ENCODE measurements around the gene CLK4. TPM values are rescaled to one million over a fixed set of nuclear protein-coding genes. Genes with fewer than 3 reads are reported as not detected.
"Not testable (repeated sequence)": the region's sequence is repeated elsewhere in the genome, so short reads cannot be mapped to it uniquely, and the experiment has no call there.

Gene CLK4
- total RNA-seq, 4 donors from 2014 or later, result 33.5 to 59.0 (median 41.5) TPM

DNA sequence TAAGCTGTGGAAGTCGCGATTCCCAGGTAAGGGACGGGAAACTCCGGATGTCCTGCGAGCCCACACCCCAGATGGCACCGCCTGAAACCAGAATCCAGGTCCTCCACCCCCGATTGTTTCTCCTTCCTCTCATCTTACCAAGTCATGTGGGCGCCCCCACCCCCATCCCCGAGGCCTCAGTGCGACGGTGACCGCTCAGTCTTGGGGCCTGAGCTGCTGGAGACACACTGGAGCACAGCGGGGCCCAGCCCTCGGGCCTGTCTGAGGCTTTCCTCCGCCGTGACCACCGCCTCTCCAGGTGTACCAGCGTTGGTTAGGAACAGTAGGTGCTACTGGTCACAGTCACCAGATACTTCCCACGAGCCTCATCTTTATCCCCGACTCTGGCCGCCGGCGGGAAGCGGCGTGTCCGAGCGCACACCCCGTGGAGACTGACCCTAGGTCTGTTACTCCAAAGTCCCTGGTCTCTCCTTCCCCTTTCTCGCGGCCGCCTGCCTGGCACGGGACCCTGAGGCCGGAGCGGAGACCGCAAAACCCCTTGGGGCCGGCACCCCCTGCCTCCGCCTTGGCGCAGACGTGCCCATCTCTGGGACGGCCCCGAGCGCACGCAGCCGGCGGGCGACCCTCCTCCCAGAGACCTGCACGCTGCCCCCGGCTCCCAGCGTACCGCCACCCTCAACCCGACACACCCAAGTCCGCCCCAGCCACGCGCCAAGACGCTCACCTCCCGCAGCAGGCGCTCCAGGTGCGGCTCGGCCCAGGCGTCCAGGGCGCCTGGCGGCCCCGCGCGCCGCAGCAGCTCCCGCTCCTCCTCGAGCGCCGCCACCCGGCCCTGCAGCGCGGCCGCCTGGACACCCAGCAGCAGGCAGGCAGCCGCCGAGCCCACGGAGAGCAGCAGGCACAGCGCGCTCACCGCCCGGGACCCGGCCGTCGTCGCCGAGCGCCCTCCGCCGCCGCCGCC lies 37.4 kb downstream of the CLK4 start:
- DNase-seq, result no peak
- H3K27me3 ChIP-seq, result peaks cover 0 to 6% of the 10 kb centered on the region in 2 donors
- peak overlapping the region in 2 of 4 donors; percentile 19 to 46 for H3K27ac ChIP-seq
- TF ChIP-seq, protein P1, sequence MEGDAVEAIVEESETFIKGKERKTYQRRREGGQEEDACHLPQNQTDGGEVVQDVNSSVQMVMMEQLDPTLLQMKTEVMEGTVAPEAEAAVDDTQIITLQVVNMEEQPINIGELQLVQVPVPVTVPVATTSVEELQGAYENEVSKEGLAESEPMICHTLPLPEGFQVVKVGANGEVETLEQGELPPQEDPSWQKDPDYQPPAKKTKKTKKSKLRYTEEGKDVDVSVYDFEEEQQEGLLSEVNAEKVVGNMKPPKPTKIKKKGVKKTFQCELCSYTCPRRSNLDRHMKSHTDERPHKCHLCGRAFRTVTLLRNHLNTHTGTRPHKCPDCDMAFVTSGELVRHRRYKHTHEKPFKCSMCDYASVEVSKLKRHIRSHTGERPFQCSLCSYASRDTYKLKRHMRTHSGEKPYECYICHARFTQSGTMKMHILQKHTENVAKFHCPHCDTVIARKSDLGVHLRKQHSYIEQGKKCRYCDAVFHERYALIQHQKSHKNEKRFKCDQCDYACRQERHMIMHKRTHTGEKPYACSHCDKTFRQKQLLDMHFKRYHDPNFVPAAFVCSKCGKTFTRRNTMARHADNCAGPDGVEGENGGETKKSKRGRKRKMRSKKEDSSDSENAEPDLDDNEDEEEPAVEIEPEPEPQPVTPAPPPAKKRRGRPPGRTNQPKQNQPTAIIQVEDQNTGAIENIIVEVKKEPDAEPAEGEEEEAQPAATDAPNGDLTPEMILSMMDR (IDR thresholded peaks at IDR 0.05), result no peak
- TF ChIP-seq POLR2A (IDR thresholded peaks at IDR 0.05), result no peak
- H3K4me1 ChIP-seq, result peaks cover 0 to 15% (median 4%) of the 10 kb centered on the region in 4 donors
- no peaks in the 10 kb centered on the region for H3K9me3 ChIP-seq
- no peaks in the 10 kb centered on the region for H3K36me3 ChIP-seq
- peak overlapping the region in 3 of 4 donors; percentile 46 to 52 (median 51) for H3K4me3 ChIP-seq

DNA sequence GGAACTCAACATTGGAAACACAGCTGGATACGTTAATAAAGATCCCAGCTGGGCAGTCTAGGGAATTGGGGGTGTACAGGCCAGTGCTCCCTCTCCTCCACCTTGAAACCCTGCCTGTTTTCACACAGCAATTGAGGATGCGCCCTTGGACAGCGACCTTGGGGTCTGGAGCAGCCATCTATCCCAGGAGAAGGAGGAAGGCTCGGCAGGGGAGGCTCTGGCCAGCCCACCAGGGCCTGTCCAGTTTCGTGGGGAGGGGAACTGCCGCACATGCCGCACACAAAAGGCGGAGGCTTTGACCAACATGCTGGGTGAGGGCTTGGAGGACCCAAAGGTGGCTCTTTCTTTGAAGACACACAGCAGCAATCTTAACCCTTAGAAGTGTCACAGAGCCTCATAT lies 38.1 kb downstream of the CLK4 start:
- Histone ChIP-seq H3K27me3 (peaks cover 0 to 6% of the 10 kb centered on the region in 2 donors), H3K9me3 (no peaks in the 10 kb centered on the region), H3K36me3 (no peaks in the 10 kb centered on the region), H3K27ac (no peak overlapping the region), H3K4me3 (no peak overlapping the region), H3K4me1 (peaks cover 0 to 15% (median 4%) of the 10 kb centered on the region in 4 donors)
- TF ChIP-seq, protein P1 (IDR thresholded peaks at IDR 0.05), result no peak
- TF ChIP-seq POLR2A (IDR thresholded peaks at IDR 0.05), result no peak
- DNase-seq, result no peak

DNA sequence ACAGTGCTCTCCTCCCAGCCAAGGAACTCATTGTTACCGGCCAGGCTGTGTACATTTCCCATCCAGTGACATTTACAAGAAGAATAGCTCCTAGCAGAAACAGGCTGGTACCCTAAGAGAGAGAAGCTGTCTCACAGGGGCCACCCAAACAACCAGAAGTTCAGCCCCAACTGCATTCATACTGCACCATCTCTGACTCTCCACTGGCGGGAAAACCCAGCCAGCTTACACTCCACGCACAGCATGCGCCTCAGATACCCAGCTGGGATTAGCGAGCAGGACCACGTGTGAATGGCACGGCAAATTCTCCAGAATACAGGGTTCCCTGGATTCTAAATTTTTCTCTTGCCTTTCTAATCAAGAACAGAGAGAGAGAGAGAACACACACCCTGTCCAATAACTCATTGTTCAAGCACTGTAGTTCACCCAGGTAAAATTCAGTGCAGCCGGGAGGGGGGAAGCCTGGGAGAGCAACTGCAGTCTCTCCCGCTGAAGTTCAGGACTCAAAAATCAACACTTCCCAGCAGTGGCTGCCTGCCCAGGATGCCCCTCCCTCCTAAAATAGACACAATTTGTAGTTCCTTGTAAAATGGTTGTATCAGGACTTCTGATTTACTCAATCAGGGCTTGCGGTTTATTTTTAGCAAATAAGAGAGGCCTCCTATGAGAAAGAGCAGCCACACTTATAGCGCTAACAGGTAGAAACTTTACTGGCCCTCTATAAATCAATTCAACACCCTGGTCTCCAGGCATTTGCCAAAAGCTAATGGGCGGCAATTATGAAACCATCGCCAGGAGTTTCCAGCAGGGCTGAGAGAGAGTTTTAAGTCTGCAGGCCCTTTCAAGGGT lies 38.9 kb downstream of the CLK4 start:
- Histone ChIP-seq H3K27ac (no peak overlapping the region), H3K4me3 (no peak overlapping the region), H3K4me1 (peaks cover 0 to 15% (median 4%) of the 10 kb centered on the region in 4 donors), H3K27me3 (peaks cover 0 to 6% of the 10 kb centered on the region in 2 donors), H3K36me3 (no peaks in the 10 kb centered on the region), H3K9me3 (no peaks in the 10 kb centered on the region)
- DNase-seq, result no peak
- no peak for TF ChIP-seq POLR2A (IDR thresholded peaks at IDR 0.05)
- TF ChIP-seq, protein P1 (IDR thresholded peaks at IDR 0.05), result no peak

DNA sequence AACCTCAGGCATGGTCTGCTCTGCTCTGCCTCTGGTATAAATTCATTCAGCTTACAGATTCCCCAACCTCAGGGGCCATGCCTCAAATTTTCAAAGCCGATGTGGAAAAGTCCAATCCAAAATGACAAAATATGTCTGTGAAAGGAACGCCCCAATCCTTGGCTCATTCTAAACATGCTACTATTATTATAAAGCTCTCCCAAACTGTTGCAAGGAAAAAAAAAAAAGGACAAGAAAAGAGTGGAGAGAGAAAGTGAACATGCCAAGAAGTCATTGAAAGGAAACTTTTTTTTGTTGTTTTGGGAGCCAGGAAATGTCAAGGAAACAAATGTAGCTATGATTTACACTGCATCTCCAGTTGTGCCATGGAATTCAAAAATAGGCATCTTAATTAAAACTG lies 40.5 kb downstream of the CLK4 start:
- TF ChIP-seq POLR2A (IDR thresholded peaks at IDR 0.05), result no peak
- TF ChIP-seq, protein P1 (IDR thresholded peaks at IDR 0.05), result no peak
- Histone ChIP-seq H3K27ac (no peak overlapping the region), H3K36me3 (no peaks in the 10 kb centered on the region), H3K27me3 (peaks cover 0 to 6% of the 10 kb centered on the region in 2 donors), H3K9me3 (no peaks in the 10 kb centered on the region), H3K4me3 (no peak overlapping the region), H3K4me1 (peaks cover 0 to 15% (median 4%) of the 10 kb centered on the region in 4 donors)
- DNase-seq, result no peak

DNA sequence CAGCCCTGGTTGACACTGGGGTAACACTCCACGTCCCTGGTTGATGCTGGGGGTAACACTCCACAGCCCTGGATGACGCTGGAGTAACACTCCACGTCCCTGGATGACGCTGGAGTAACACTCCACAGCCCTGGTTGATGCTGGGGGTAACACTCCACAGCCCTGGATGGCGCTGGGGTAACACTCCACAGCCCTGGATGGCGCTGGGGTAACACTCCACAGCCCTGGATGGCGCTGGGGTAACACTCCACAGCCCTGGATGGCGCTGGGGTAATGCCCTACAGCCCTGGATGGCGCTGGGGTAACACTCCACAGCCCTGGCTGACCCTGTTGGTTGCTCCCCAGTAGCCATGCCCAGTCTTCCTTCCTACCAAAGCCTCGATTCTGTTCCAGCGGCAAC lies 41.4 kb downstream of the CLK4 start:
- H3K27ac ChIP-seq, H3K4me3 ChIP-seq, H3K27me3 ChIP-seq, H3K9me3 ChIP-seq, H3K36me3 ChIP-seq: not testable (repeated sequence)
- peak in 2 of 3 donors; percentile 68 to 86 for DNase-seq
- H3K4me1 ChIP-seq, result peaks cover 0 to 12% (median 4%) of the 10 kb centered on the region in 4 donors
